GM21515 (cell line): ENCODE data around the gene CLASRP.

Source experiments
- ATAC-seq: cut with Tn5 transposase; IDR thresholded peaks from one replicate; pipeline ENCODE4 v1.9.1; 2021; ENCODE audit not compliant: unreplicated experiment

CLASRP gene

GRCh38 chr19:45079911-45080370 lies 41.1 kb downstream of the CLASRP start:
- ATAC-seq = no peak

- ATAC-seq = no peak
Measured at GRCh38 chr19:45082170-45082569, 43.3 kb downstream of the CLASRP start.

GRCh38 chr19:45086480-45086879 lies 47.6 kb downstream of the CLASRP start:
- ATAC-seq = no peak

GRCh38 chr19:45087531-45087930 lies 48.7 kb downstream of the CLASRP start:
- no peak for ATAC-seq

GRCh38 chr19:45090034-45090433 lies 51.2 kb downstream of the CLASRP start:
- no peak for ATAC-seq

- no peak for ATAC-seq
Measured at GRCh38 chr19:45090606-45091005, 51.8 kb downstream of the CLASRP start.

GRCh38 chr19:45091031-45091923 lies 52.4 kb downstream of the CLASRP start:
- peak; percentile 54 for ATAC-seq

- ATAC-seq = peak; percentile 52
Measured at GRCh38 chr19:45092747-45093678, 54.2 kb downstream of the CLASRP start, which contains the start of gene PPP1R37. Gene PPP1R37, plus strand, starts transcription at chr19:45093179. Its CDS starts 147 bp downstream, at chr19:45093326.

- no peak for ATAC-seq
Measured at GRCh38 chr19:45094137-45094536, 55.3 kb downstream of the CLASRP start.

- ATAC-seq = no peak
Measured at GRCh38 chr19:45094707-45095106, 55.9 kb downstream of the CLASRP start.

- ATAC-seq = no peak
Measured at GRCh38 chr19:45095496-45096413, 56.9 kb downstream of the CLASRP start.

- ATAC-seq = no peak
Measured at GRCh38 chr19:45096700-45097099, 57.9 kb downstream of the CLASRP start.

GRCh38 chr19:45097450-45097775 lies 58.6 kb downstream of the CLASRP start:
- no peak for ATAC-seq

- ATAC-seq = no peak
Measured at GRCh38 chr19:45097776-45098520, 59.1 kb downstream of the CLASRP start.

- no peak for ATAC-seq
Measured at GRCh38 chr19:45098521-45099466, 59.9 kb downstream of the CLASRP start.

GRCh38 chr19:45099467-45100191 lies 60.8 kb downstream of the CLASRP start:
- ATAC-seq = no peak

GRCh38 chr19:45100201-45100600 lies 61.4 kb downstream of the CLASRP start:
- no peak for ATAC-seq

- no peak for ATAC-seq
Measured at GRCh38 chr19:45100846-45101252, 62.0 kb downstream of the CLASRP start.
